Endothelial cell of umbilical vein (primary cell): Measurements from ENCODE around the gene GLI2.

ENCODE experiments used
- CTCF ChIP-seq, 2 donors: IDR thresholded peaks; 1 replicate in 1 of 2; 2 replicates in 1 of 2; pipeline ENCODE4 v1.5.1; 2011; ENCODE audit warnings: low read length in 2 of 2, mild to moderate bottlenecking in 2 of 2, moderate library complexity in 2 of 2, control low read depth in 1 of 2, inconsistent platforms in 1 of 2, low read depth in 1 of 2; ENCODE audit not compliant: insufficient read depth in 1 of 2; ENCODE audit errors: extremely low read depth in 1 of 2
- EZH2 ChIP-seq: IDR thresholded peaks from 2 replicates; pipeline ENCODE4 v1.6.1; 2012; ENCODE audit warnings: borderline replicate concordance, low read depth, mild to moderate bottlenecking, moderate library complexity, low read length, inconsistent platforms; ENCODE audit not compliant: severe bottlenecking
- FOS ChIP-seq: IDR thresholded peaks from 2 replicates; pipeline ENCODE4 v1.6.1; 2011; ENCODE audit warnings: mild to moderate bottlenecking, low read length, moderate library complexity, borderline replicate concordance; ENCODE audit not compliant: insufficient read depth
- GATA2 ChIP-seq: IDR thresholded peaks from 2 replicates; pipeline ENCODE4 v1.7.0; 2011; ENCODE audit warnings: low read depth, mild to moderate bottlenecking, moderate library complexity, mixed read lengths, low read length; ENCODE audit not compliant: insufficient read length, insufficient read depth
- JUN ChIP-seq: IDR thresholded peaks from 2 replicates; pipeline ENCODE4 v1.6.1; 2011; ENCODE audit warnings: borderline replicate concordance, low read depth; ENCODE audit not compliant: insufficient read length, insufficient read depth
- MYC ChIP-seq: IDR thresholded peaks from one replicate; pipeline ENCODE4 v1.6.1; 2011; ENCODE audit warnings: mild to moderate bottlenecking, low read depth, low read length
- POLR2A ChIP-seq: IDR thresholded peaks from 2 replicates; pipeline ENCODE4 v1.6.1; 2012; ENCODE audit warnings: low read depth, mild to moderate bottlenecking, control low read depth, low read length
- POLR2AphosphoS5 ChIP-seq: IDR thresholded peaks from 2 replicates; pipeline ENCODE4 v1.6.1; 2012; ENCODE audit warnings: low read depth, mild to moderate bottlenecking, control low read depth, low read length, moderate library complexity; ENCODE audit not compliant: insufficient read depth
- TF ChIP-seq, protein P1 (sequence below): IDR thresholded peaks from 2 replicates; pipeline ENCODE4 v1.6.1; 2011; ENCODE audit not compliant: insufficient read depth, insufficient read length

DNA sequence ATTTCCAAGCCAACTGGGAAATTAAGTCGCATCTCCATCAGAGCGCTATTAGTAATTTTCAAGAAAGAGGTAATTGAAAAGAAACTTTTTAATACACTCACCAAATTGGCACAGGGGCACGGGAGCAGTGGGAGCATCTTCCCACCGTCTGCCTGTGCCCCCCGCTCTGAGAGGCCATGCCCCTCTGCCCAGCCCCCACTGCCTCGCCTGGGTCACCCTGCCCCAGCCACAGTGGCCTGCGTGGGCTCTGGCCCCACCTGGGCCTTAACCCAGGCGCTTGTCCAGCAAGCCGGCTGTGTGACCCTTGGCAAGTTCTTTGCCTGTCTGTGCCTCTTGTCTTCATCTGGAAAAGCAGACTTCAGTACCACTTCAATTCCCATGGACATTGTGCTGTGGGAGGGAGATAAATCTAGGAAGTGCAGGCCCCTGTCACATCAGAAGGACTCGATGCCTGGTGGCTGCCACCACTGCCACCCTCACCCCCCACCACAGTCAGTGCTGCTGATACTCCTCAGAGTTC is 31.9 kb downstream of the GLI2 start:
- TF ChIP-seq CTCF (IDR thresholded peaks at IDR 0.05; ENCODE audit: extremely low read depth in 1 of 2, insufficient read depth in 1 of 2, low read depth in 1 of 2, low read length in 2 of 2) (no peak), EZH2 (no peak), POLR2A (no peak), POLR2AphosphoS5 (no peak), MYC (no peak), JUN (no peak), FOS (no peak), GATA2 (no peak)
- TF ChIP-seq, protein P1, sequence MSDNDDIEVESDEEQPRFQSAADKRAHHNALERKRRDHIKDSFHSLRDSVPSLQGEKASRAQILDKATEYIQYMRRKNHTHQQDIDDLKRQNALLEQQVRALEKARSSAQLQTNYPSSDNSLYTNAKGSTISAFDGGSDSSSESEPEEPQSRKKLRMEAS = no peak
